ENCODE data around the gene CEBPE. TPM values are rescaled to one million over a fixed set of nuclear protein-coding genes. Genes with fewer than 3 reads are reported as not detected.

Gene CEBPE
- total RNA-seq, result not detected

DNA sequence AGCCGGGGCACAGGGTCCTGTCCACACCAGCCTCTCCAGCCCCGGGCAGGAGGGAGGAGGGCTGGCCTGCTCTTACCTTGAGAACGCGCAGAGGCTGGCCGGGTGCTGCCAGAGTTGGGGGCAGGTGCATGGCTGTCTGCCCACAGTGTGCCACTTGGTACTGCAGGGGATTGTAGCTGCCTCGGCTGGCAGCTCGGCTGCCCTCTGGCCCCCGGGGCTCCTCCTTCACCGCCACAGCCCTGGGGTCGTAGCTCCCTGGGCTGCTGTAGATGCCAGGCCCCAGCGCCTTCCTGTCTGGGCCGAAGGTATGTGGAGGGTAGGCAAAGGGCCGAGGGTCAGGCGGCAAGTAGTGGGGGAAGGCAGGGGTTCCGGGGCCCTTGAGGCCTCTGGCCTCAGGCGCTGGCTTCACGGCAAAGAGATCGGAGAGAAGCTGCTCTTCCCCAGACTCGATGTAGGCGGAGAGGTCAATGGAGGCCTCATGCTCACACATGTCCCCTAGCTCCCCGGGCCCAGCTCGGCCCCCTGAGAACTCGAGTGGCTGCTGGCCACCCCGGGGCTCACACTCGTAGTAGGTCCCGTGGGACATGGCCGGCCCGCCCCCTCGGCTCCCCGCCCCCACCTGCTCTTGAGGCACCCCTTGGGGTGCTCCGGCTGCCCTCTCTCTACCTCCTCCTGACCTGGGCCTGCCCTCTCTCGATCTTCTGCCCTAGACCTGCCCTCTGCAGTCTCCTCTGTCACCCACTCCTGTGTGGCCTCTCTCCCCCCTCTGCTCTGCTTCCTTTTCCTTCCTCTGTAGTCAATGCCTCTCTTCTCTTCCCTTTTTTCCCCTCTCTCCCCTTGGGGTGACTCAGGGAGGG is at the start of gene CEBPE:
Gene CEBPE, minus strand, starts transcription at position 750 of the 857 bp plus-strand sequence. Its CDS starts 164 bp downstream, at position 586.
- peaks cover 0 to 7% of the 10 kb centered on the region in 2 donors for H3K27me3 ChIP-seq
- ATAC-seq (no peak), DNase-seq (no peak)
- no peak within 1 kb of the TSS for H3K27ac ChIP-seq
- H3K4me1 ChIP-seq, result peaks cover 8% of the 10 kb centered on the region
- H3K36me3 ChIP-seq (replicated peaks in 1 of 2; ENCODE audit: insufficient read depth in 1 of 2, low read depth in 2 of 2), result no peaks in the 10 kb centered on the region
- H3K4me3 ChIP-seq, result no peak within 1 kb of the TSS
- intact Hi-C loops (cut with DNase I), result loop anchor here (5.0 kb wide), 1 partner anchor 69 kb away; no protein-coding TSS in a partner anchor
- TF ChIP-seq POLR2A (IDR thresholded peaks at IDR 0.05) (no peak), CTCF (IDR thresholded peaks at IDR 0.05) (no peak)
- H3K9me3 ChIP-seq, result no peaks in the 10 kb centered on the region
- 67 to 76% methylated on average over 22 to 24 of the region's 32 CpGs for WGBS, 2 donors

GRCh38 chr14:23168246-23168645 is 49.2 kb upstream of the CEBPE start:
- TF ChIP-seq POLR2A (IDR thresholded peaks at IDR 0.05) (no peak), CTCF (IDR thresholded peaks at IDR 0.05) (no peak)

DNA sequence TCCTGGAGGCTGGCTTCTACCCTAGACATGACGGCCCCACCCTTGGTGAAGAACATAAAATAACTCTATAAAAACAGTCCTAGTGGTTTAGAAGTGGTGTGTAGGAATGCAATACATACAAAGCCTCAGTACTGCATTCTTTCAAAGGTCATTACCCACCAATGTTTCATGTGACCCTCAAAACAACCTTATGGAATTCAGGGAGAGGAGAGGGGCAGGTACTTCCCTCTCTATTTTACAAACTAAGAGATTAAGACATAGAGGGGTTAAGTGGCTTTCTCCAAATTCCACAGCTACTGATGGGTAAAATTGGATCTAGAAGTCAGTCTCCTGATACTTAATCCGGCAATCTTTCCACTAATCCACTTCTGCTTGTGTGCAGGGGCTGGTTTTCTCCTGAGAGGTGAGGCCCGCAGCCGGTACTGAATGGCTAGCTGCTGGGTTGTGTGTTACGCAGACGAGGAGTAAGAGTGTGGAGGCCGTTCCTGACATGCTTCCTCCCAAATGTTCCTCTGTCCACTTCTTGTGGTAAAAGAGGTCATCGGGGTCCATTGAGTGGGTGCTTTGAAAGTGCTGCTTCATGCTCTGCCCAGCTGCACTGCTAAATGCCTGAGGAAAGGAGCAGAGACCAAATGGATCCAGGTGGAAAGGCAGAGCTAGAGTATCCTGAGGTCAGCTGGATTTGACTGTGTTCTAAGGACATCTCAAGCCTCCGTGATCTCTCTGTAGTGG is 48.2 kb upstream of the CEBPE start:
- no peak overlapping the region for H3K4me3 ChIP-seq
- no peaks in the 10 kb centered on the region for H3K27me3 ChIP-seq
- intact Hi-C loops (cut with DNase I), result no loop called here
- TF ChIP-seq CTCF (IDR thresholded peaks at IDR 0.05) (no peak), POLR2A (IDR thresholded peaks at IDR 0.05) (no peak)
- peak in 1 of 4 donors; percentile 27 for DNase-seq
- no peak overlapping the region for H3K27ac ChIP-seq
- H3K9me3 ChIP-seq, result no peaks in the 10 kb centered on the region
- no peak for ATAC-seq
- H3K36me3 ChIP-seq (replicated peaks in 1 of 2; ENCODE audit: insufficient read depth in 1 of 2, low read depth in 2 of 2), result no peaks in the 10 kb centered on the region
- 73 to 84% methylated on average over 9 of the region's 9 CpGs for WGBS, 2 donors
- H3K4me1 ChIP-seq, result peaks cover 32% of the 10 kb centered on the region

More at GRCh38 chr14:23168246-23168645, 49.2 kb upstream of the CEBPE start:
- Histone ChIP-seq H3K9me3 (no peaks in the 10 kb centered on the region), H3K27me3 (no peaks in the 10 kb centered on the region), H3K27ac (no peak overlapping the region), H3K36me3 (replicated peaks in 1 of 2; ENCODE audit: insufficient read depth in 1 of 2, low read depth in 2 of 2) (no peaks in the 10 kb centered on the region), H3K4me1 (peaks cover 26% of the 10 kb centered on the region), H3K4me3 (no peak overlapping the region)
- ATAC-seq (no peak), DNase-seq (no peak)
- intact Hi-C loops (cut with DNase I), result no loop called here
- WGBS, 2 donors, result 15 to 41% methylated on average over 2 of the region's 2 CpGs

DNA sequence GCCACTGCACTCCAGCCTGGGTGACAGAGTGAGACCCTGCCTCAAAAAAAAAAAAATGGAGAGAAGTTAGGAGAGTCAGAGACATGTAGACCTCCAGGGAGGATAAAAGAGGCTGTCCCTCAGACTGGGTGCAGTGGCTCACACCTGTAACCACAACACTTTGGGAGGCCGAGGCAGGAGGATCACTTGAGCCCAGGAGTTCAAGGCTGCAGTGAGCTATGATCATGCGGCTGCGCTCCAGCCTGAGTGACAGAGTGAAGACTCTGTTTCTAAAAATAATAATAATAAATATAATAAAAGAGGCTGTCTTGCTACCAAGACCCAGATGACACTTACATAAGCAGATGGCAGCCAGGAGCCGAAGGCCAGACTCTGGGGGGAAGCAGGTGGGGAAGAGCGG is 45.9 kb upstream of the CEBPE start:
- Histone ChIP-seq H3K4me1 (peaks cover 50% of the 10 kb centered on the region), H3K4me3 (no peak overlapping the region), H3K27ac (peak overlapping the region in 3 of 4 donors; percentile 60 to 85 (median 74)), H3K27me3 (no peaks in the 10 kb centered on the region), H3K36me3 (replicated peaks in 1 of 2; ENCODE audit: insufficient read depth in 1 of 2, low read depth in 2 of 2) (no peaks in the 10 kb centered on the region), H3K9me3 (no peaks in the 10 kb centered on the region)
- WGBS, 2 donors, result 91 to 93% methylated on average over 5 of the region's 5 CpGs
- intact Hi-C loops (cut with DNase I), result no loop called here
- TF ChIP-seq CTCF (IDR thresholded peaks at IDR 0.05) (no peak), POLR2A (IDR thresholded peaks at IDR 0.05) (no peak)
- ATAC-seq (no peak), DNase-seq (no peak)

Measured in body of pancreas (tissue), 4 donors.